Mucosa of descending colon (tissue), 3 donors: ENCODE data around the gene COMMD4. TPM values are rescaled to one million over a fixed set of nuclear protein-coding genes. Genes with fewer than 3 reads are reported as not detected.
"Not testable (repeated sequence)": the region's sequence is repeated elsewhere in the genome, so short reads cannot be mapped to it uniquely, and the experiment has no call there.

Source experiments
- ATAC-seq: fragments of 200-7000 bp; cut with Tn5 transposase; one replicate; pipeline ENCODE4 v1.9.1; 2020; ENCODE audit warnings: mild to moderate bottlenecking, moderate library complexity
- DNase-seq, 3 donors: peaks; one replicate each; pipeline ENCODE4 v3.0.0-alpha.2; 2020
- H3K36me3 ChIP-seq: fragments of 200-600 bp; one replicate; pipeline ENCODE4 v1.8.0; 2021; ENCODE audit warnings: low read depth, mild to moderate bottlenecking
- H3K4me1 ChIP-seq: fragments of 200-600 bp; one replicate; pipeline ENCODE4 v1.8.0; 2021; ENCODE audit warnings: low read depth, mild to moderate bottlenecking
- H3K4me3 ChIP-seq: fragments of 200-600 bp; one replicate; pipeline ENCODE4 v1.8.0; 2021; ENCODE audit warnings: mild to moderate bottlenecking
- H3K9me3 ChIP-seq: fragments of 200-600 bp; one replicate; pipeline ENCODE4 v1.8.0; 2021; ENCODE audit warnings: mild to moderate bottlenecking
- CTCF ChIP-seq: fragments of 200-600 bp; IDR thresholded peaks from one replicate; pipeline ENCODE4 v1.8.0; 2022; ENCODE audit warnings: antibody characterized with exemption, mild to moderate bottlenecking
- intact Hi-C, 2 donors: fragments of 100-400 bp; cut with DNase I in 1 of 2; cut with micrococcal nuclease in 1 of 2; formaldehyde crosslinking; loops; one replicate each; pipeline versions ENCODE4 v1.11.0 to v1.11.1; 2022; cut with DNase I, micrococcal nuclease
- long read RNA-seq, 2 donors: library from polyadenylated mRNA; unstranded; transcript quantifications; one replicate each; pipeline ENCODE4 v2.0.0, GENCODE V29; 2019 to 2021
- total RNA-seq, 3 donors: library from RNA; stranded (reverse); fragmentation: NEBNext Ultra II Directional in 2 of 3; extraction: Animal tissue kit (Norgen Biotek cat#: 25700) in 2 of 3; gene quantifications; one replicate each; pipeline versions ENCODE4 v1.2.1 to v1.2.4, GENCODE V29; 2021 to 2023
- donor health status: DM: no; HTN: no; CAD: no; lungs with moderate emphysema.
- donor health status: DM: no; HTN: no; CAD: no.
- donor health status: DM: no; HTN: yes; CAD: no.

The COMMD4 gene
- 10 to 100 TPM; 57.2 to 84.9 (median 72.3) TPM for total RNA-seq
- long read RNA-seq, donor 1, full-length matches to known transcripts, result 19 of 33 reads
- long read RNA-seq, donor 1, partial matches to known transcripts, result 6 of 33 reads
- long read RNA-seq, donor 1, other reads (novel, unspliced or antisense), result 8 of 33 reads
- long read RNA-seq, donor 2, full-length matches to known transcripts, result 34 of 47 reads
- long read RNA-seq, donor 2, partial matches to known transcripts, result 7 of 47 reads
- long read RNA-seq, donor 2, other reads (novel, unspliced or antisense), result 6 of 47 reads

- intact Hi-C loops, result no loop called here
- TF ChIP-seq CTCF, result no peak
- H3K4me3 ChIP-seq, result peak within 1 kb of the TSS; percentile 59
- DNase-seq (peak; percentile 95 to 99 (median 95)), ATAC-seq (peak; percentile 98)
- H3K9me3 ChIP-seq, result no peaks in the 10 kb centered on the region
- H3K4me1 ChIP-seq, result peaks cover 12% of the 10 kb centered on the region
- H3K36me3 ChIP-seq, result no peaks in the 10 kb centered on the region
Observed at GRCh38 chr15:75335705-75336355, at the start of gene COMMD4. Gene COMMD4 (plus strand): TSS chr15:75336063. CDS start chr15:75336090, 27 bp downstream.

- DNase-seq, H3K36me3 ChIP-seq, intact Hi-C loops, ATAC-seq, H3K4me1 ChIP-seq, H3K9me3 ChIP-seq, H3K4me3 ChIP-seq: not testable (repeated sequence)
Observed at GRCh38 chr15:75293660-75294059, 42.2 kb upstream of the COMMD4 start.

- H3K9me3 ChIP-seq, H3K4me1 ChIP-seq, intact Hi-C loops, H3K4me3 ChIP-seq, H3K36me3 ChIP-seq: not testable (repeated sequence)
- DNase-seq (peak in 1 of 3 donors; percentile 29), ATAC-seq (peak; percentile 99)
Observed at GRCh38 chr15:75298541-75299310, 37.1 kb upstream of the COMMD4 start.

- intact Hi-C loops, H3K9me3 ChIP-seq, H3K4me3 ChIP-seq, H3K36me3 ChIP-seq, H3K4me1 ChIP-seq: not testable (repeated sequence)
- ATAC-seq (peak; percentile 99), DNase-seq (peak; percentile 70 to 86 (median 78))
- peak; percentile 66 for TF ChIP-seq CTCF
Observed at GRCh38 chr15:75299311-75299688, 36.6 kb upstream of the COMMD4 start.

GRCh38 chr15:75300026-75300425 lies 35.8 kb upstream of the COMMD4 start:
- H3K4me1 ChIP-seq, ATAC-seq, DNase-seq, H3K9me3 ChIP-seq, H3K4me3 ChIP-seq, intact Hi-C loops, H3K36me3 ChIP-seq: not testable (repeated sequence)

- ATAC-seq (no peak), DNase-seq (no peak)
- no peaks in the 10 kb centered on the region for H3K4me1 ChIP-seq
- no peak overlapping the region for H3K4me3 ChIP-seq
- TF ChIP-seq CTCF, result no peak
- no peaks in the 10 kb centered on the region for H3K9me3 ChIP-seq
- H3K36me3 ChIP-seq, result no peaks in the 10 kb centered on the region
- intact Hi-C loops, result no loop called here
Observed at GRCh38 chr15:75302318-75302717, 33.5 kb upstream of the COMMD4 start.

- H3K4me1 ChIP-seq, H3K4me3 ChIP-seq, DNase-seq, ATAC-seq, H3K36me3 ChIP-seq, H3K9me3 ChIP-seq, intact Hi-C loops: not testable (repeated sequence)
Observed at GRCh38 chr15:75302753-75303152, 33.1 kb upstream of the COMMD4 start.
